HFF-Myc (cell line): ENCODE measurements around the gene TXNDC16.

Experiments
- DNase-seq: peaks from one replicate; pipeline ENCODE4 v3.0.0-alpha.2; 2011; ENCODE audit warnings: low read depth; ENCODE audit errors: extremely low read depth
- H3K4me3 ChIP-seq: replicated peaks from 2 replicates; pipeline ENCODE4 v1.5.1; 2011; ENCODE audit warnings: low read depth, mild to moderate bottlenecking, control low read depth, low read length
- TF ChIP-seq, protein P1 (sequence below): IDR thresholded peaks from 2 replicates; pipeline ENCODE4 v1.5.1; 2012; ENCODE audit warnings: mild to moderate bottlenecking, low read depth, low read length, control low read depth; ENCODE audit errors: missing control alignments

The TXNDC16 gene

DNA sequence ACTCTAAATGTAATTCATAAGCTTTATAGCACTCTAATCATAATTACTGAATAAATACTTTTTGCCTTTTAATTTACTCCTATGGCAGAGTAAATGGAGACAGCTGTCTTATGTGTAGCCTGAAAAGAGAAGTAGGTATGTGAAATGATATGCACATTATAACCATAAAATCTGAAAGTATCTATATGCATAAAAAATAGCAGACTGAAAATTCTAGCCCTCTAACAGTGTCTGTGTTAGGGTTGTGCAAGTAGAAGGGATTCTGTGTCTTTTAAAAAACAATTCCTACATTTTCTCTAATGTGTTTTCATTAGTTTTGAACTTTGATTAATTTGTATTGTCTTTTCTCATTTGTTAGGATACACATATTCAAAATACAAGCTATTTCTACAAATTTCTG, 94.9 kb downstream of the TXNDC16 start:
- no peak overlapping the region for H3K4me3 ChIP-seq
- DNase-seq, result no peak
- TF ChIP-seq, protein P1, sequence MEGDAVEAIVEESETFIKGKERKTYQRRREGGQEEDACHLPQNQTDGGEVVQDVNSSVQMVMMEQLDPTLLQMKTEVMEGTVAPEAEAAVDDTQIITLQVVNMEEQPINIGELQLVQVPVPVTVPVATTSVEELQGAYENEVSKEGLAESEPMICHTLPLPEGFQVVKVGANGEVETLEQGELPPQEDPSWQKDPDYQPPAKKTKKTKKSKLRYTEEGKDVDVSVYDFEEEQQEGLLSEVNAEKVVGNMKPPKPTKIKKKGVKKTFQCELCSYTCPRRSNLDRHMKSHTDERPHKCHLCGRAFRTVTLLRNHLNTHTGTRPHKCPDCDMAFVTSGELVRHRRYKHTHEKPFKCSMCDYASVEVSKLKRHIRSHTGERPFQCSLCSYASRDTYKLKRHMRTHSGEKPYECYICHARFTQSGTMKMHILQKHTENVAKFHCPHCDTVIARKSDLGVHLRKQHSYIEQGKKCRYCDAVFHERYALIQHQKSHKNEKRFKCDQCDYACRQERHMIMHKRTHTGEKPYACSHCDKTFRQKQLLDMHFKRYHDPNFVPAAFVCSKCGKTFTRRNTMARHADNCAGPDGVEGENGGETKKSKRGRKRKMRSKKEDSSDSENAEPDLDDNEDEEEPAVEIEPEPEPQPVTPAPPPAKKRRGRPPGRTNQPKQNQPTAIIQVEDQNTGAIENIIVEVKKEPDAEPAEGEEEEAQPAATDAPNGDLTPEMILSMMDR, result no peak

DNA sequence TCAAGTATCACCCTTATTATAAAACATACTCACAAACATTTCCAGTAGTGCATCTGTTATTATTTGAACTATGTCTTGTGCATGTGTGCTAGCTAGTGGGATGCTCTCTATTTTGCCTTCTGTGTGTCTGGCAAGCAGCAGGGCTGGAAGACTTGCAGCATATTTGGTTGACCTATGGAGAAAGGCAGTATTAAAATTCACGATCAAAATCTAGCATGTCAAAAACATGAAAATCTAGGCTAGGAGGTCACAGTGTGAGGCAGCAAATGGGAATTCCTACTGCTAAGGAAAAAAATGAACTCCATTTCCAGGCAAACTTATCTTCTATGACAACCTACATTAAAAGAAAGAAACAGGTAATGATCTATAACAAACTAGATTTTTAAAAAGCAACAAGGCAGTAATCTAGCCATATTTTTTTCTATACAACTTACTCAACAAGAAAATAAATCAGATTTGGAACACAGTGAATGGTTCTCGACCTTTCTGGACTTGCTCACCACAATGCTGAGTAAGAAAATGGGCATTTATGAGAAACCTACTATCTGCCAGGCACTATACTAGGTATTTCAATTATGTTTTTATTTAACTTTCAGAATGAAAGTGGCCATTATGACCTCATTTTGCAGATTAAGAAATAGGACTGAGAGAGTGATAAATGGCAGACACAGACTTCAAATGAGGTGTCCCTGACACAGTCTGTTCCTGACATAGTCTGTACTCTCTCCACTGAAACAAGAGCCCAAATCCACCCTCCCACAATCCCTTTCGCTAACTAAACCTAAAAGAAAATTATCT, 96.8 kb downstream of the TXNDC16 start:
- H3K4me3 ChIP-seq, result no peak overlapping the region
- DNase-seq, result no peak
- TF ChIP-seq, protein P1, result no peak

DNA sequence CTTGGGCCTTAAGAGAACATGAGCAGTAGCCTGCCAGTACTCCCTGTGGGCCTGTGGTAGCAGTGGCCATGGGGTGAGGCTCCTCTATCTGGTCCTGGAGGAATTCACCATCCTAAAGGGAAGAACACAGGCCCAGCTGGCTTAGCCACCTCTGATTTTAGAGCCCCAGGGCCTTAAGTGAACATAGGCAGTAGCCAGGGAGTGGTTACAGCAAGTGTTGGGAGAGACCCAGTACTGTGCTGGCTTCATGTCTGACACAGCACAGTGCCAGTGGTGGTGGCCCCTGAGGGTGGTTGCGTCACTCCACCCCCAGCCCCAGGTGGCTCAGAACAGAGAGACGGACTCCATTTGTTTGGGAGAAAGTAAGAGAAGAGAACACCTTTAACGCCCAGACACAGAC, 105.1 kb downstream of the TXNDC16 start:
- H3K4me3 ChIP-seq, result no peak overlapping the region
- TF ChIP-seq, protein P1, result no peak
- no peak for DNase-seq

DNA sequence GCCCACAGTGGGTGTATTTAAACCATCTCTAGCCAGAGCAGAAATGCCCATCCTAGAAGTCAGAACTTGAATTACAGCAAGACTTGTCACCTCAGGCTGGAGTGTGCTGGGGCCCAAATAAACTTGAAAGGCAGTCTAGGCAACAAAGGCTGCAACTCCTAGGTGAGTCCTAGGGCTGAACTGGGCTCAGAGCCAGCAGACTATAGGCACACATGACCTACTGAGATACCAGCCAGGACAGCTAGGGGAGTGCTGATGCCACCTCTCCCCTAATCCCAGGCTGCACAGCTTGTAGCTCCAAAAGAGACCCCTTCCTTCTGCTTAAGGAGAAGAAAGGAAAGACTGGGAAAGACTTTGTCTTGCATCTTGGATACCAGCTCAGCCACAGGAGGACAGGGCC, 106.0 kb downstream of the TXNDC16 start:
- TF ChIP-seq, protein P1, result no peak
- no peak for DNase-seq
- no peak overlapping the region for H3K4me3 ChIP-seq

DNA sequence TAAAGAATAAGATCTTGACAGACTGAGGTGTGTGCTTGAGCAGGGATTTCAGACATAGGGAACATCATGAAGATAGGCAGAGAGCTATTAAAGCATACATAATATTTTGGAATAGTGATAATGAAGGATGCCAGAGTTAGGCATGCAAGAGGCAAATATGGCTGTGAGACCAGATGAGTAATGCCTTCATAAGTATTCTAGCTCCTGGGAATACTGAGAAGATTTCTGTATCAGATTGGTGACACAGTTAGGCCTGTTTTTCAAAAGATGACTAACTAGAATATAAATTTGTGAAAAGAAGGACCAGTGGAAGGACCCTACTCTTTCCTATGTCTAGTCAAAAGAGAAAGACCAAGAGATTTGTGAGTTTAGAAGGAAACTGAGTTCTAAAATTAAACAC, 108.8 kb downstream of the TXNDC16 start:
- no peak for DNase-seq
- no peak overlapping the region for H3K4me3 ChIP-seq
- TF ChIP-seq, protein P1, result no peak

DNA sequence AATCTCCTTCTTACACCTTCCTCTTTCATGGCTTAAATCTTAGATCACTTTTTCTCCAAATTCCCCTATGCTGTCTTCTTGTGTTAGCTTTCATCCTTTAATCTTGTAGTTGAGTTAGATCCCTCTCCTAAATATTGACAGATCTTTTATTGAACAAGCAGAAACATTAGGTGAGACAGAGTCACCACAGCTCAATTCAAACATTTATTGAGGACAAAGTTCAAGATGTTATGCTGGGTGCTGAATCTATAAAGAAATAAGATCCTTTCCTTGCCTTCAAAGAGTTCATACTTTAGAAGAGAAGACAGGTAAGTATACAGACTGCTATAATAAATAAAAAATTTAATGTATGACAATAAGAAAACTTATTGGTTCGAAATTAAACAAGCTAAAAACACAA, 109.7 kb downstream of the TXNDC16 start:
- no peak for DNase-seq
- TF ChIP-seq, protein P1, result no peak
- no peak overlapping the region for H3K4me3 ChIP-seq

DNA sequence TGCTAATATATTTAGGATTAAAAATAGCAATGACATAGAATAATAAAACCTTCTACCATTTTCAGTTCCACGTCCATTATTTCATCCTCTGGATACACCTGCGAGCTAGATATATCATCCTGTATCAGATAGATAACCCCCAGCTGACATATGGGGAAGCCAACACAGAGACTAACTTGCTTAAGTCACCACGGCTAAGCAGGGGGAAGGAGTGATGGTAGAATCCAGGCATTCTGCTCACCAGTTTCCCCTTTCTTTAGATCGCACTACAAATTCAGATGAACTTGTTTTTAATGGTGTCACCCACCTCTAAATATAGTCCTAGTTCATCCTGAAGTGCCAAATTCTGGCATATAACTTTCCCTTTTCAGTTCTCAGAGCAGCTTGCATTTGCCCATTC, 110.1 kb downstream of the TXNDC16 start:
- no peak for DNase-seq
- TF ChIP-seq, protein P1, result no peak
- no peak overlapping the region for H3K4me3 ChIP-seq
